OCI-LY3 (cell line): ENCODE measurements around the gene HYAL4.

Experiments
- EZH2phosphoT487 ChIP-seq: fragments of 200-600 bp; shearing (Covaris generic); IDR thresholded peaks from 2 replicates; pipeline ENCODE4 v1.6.1; 2018; ENCODE audit warnings: antibody characterized with exemption, mixed run types, low read depth
- TF ChIP-seq, protein P1 (sequence below): fragments of 200-600, 300-600 bp; sonication (generic); IDR thresholded peaks from 2 replicates; pipeline ENCODE4 v1.5.1; 2014; ENCODE audit warnings: antibody characterized with exemption, low read length, low read depth

DNA sequence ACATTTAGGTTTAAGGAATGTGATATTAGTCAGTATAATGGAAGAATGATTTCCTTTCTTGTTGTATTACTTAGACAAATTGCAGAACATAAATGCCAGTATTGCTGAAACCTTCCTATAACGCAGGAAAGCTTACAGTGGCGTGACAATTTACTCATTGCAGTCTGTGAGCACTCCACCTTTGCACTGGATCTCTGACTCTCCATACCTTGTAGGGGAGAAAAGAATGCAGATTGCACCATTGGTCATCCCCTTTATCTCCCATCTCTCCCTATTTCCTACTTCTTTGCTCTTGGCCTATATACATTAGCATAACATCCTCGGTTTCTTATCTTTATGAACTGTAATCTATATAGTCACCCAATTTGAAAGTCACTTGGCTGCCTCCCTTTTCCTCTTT lies 28.1 kb upstream of the HYAL4 start:
- TF ChIP-seq, protein P1, sequence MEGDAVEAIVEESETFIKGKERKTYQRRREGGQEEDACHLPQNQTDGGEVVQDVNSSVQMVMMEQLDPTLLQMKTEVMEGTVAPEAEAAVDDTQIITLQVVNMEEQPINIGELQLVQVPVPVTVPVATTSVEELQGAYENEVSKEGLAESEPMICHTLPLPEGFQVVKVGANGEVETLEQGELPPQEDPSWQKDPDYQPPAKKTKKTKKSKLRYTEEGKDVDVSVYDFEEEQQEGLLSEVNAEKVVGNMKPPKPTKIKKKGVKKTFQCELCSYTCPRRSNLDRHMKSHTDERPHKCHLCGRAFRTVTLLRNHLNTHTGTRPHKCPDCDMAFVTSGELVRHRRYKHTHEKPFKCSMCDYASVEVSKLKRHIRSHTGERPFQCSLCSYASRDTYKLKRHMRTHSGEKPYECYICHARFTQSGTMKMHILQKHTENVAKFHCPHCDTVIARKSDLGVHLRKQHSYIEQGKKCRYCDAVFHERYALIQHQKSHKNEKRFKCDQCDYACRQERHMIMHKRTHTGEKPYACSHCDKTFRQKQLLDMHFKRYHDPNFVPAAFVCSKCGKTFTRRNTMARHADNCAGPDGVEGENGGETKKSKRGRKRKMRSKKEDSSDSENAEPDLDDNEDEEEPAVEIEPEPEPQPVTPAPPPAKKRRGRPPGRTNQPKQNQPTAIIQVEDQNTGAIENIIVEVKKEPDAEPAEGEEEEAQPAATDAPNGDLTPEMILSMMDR = no peak
- no peak for TF ChIP-seq EZH2phosphoT487
